ENCODE measurements around the gene NPLOC4. TPM values are rescaled to one million over a fixed set of nuclear protein-coding genes. Genes with fewer than 3 reads are reported as not detected.

Gene NPLOC4
- total RNA-seq, 1 donor from 2014 or later: 128 TPM

GRCh38 chr17:81529437-81529803, 107.5 kb downstream of the NPLOC4 start:
- Histone ChIP-seq H3K4me1 (peaks cover 4 to 9% of the 10 kb centered on the region in 2 donors), H3K27me3 (no peaks in the 10 kb centered on the region), H3K27ac (no peak overlapping the region), H3K4me3 (no peak overlapping the region), H3K36me3 (no peaks in the 10 kb centered on the region), H3K9me3 (no peaks in the 10 kb centered on the region)
- no peak for DNase-seq (ENCODE audit: low spot score in 2 of 2)
- intact Hi-C loops (cut with DNase I): no loop called here
- no peak for TF ChIP-seq CTCF (IDR thresholded peaks at IDR 0.05)

- DNase-seq (ENCODE audit: low spot score in 2 of 2): no peak
- H3K36me3 ChIP-seq: no peaks in the 10 kb centered on the region
Observed at GRCh38 chr17:81528651-81529436, 108.1 kb downstream of the NPLOC4 start.

GRCh38 chr17:81528384-81528650, 108.6 kb downstream of the NPLOC4 start:
- Histone ChIP-seq H3K9me3 (no peaks in the 10 kb centered on the region), H3K36me3 (no peaks in the 10 kb centered on the region), H3K4me3 (no peak overlapping the region), H3K4me1 (peaks cover 7 to 16% of the 10 kb centered on the region in 2 donors), H3K27ac (no peak overlapping the region), H3K27me3 (no peaks in the 10 kb centered on the region)
- TF ChIP-seq CTCF (IDR thresholded peaks at IDR 0.05): no peak
- no peak for DNase-seq (ENCODE audit: low spot score in 2 of 2)
- intact Hi-C loops (cut with DNase I): no loop called here

More at GRCh38 chr17:81528651-81529436, 108.1 kb downstream of the NPLOC4 start:
- H3K9me3 ChIP-seq: no peaks in the 10 kb centered on the region
- peaks cover 4 to 11% of the 10 kb centered on the region in 2 donors for H3K4me1 ChIP-seq
- TF ChIP-seq CTCF (IDR thresholded peaks at IDR 0.05): no peak
- no peaks in the 10 kb centered on the region for H3K27me3 ChIP-seq
- intact Hi-C loops (cut with DNase I): no loop called here
- no peak overlapping the region for H3K4me3 ChIP-seq
- no peak overlapping the region for H3K27ac ChIP-seq

- peak in 1 of 3 experiments; percentile 43 for TF ChIP-seq CTCF (IDR thresholded peaks at IDR 0.05)
- Histone ChIP-seq H3K27me3 (no peaks in the 10 kb centered on the region), H3K4me1 (peaks cover 11 to 21% of the 10 kb centered on the region in 2 donors), H3K36me3 (no peaks in the 10 kb centered on the region), H3K9me3 (no peaks in the 10 kb centered on the region), H3K27ac (no peak within 1 kb of the TSS), H3K4me3 (peak within 1 kb of the TSS in 1 of 2 donors; percentile 16)
- intact Hi-C loops (cut with DNase I): no loop called here
- DNase-seq (ENCODE audit: low spot score in 2 of 2): no peak
Observed at GRCh38 chr17:81527591-81528383, 109.1 kb downstream of the NPLOC4 start, which contains the start of gene FSCN2. FSCN2 (plus strand) TSS chr17:81528377; CDS start chr17:81528532, 155 bp downstream.

- Histone ChIP-seq H3K4me3 (peak overlapping the region in 1 of 2 donors; percentile 16), H3K27me3 (no peaks in the 10 kb centered on the region), H3K27ac (no peak overlapping the region), H3K4me1 (peaks cover 11 to 21% of the 10 kb centered on the region in 2 donors), H3K36me3 (no peaks in the 10 kb centered on the region), H3K9me3 (no peaks in the 10 kb centered on the region)
- no peak for DNase-seq (ENCODE audit: low spot score in 2 of 2)
- intact Hi-C loops (cut with DNase I): no loop called here
- no peak for TF ChIP-seq CTCF (IDR thresholded peaks at IDR 0.05)
Observed at GRCh38 chr17:81526662-81527571, 110.0 kb downstream of the NPLOC4 start.

All from ascending aorta (tissue), 2 donors.